Activated T-helper 1 cell treated with anti-CD3 and anti-CD28 coated beads, Interleukin-2, amount 50 U/mL, for 16 hours (primary cell): ENCODE data around the gene SLC7A10.
"Not testable (repeated sequence)": the region's sequence is repeated elsewhere in the genome, so short reads cannot be mapped to it uniquely, and the experiment has no call there.

ENCODE experiments used
- DNase-seq, 2 donors: peaks; one replicate each; pipeline ENCODE4 v3.0.0-alpha.2; 2020; ENCODE audit warnings: low read depth in 1 of 2, low spot score in 1 of 2

SLC7A10 gene

GRCh38 chr19:33203529-33203928 lies 22.1 kb downstream of the SLC7A10 start:
- DNase-seq, result no peak

DNA sequence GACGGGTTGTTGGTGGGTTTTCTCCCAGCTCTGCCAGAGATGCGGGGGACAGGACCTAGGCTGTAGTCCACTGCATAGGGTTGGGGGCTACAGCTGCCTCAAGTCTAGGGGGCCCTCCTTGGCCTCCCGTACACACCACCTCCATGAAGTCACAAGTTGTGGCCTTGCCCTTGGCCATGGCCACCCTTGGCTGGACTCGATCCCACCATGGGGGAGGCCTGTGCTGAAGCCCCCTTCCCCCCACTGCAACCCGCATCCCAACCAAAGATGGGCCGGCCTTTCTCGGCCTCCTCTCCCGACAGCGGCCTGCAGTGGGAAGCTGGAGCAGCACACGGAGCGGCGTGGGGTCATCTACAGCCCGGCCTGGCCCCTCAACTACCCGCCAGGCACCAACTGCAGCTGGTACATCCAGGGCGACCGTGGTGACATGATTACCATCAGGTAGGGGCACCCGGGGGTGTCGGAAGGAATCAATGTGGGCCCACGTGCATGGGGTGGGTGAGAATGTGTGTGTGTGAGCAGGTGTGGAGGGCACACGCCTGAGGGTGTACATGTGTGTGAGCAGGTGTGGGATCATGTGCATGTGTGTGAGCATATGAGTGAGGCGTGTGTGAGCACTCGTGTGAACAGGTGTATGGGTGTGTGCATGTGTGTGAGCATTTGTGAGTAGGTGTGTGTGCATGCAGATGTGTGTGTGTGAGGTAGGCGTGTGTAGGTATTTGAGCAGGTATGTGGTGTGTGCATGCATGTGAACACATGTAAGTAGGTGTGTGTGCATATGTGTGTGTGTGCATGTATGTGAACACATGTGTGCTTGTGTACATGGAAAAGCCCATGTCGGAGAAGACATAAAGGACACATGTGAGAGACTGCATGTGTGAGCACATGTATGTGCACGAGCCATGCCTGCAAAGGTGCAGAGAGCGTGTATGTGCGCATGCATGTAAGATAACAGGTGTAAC lies 22.8 kb downstream of the SLC7A10 start:
- no peak for DNase-seq

DNA sequence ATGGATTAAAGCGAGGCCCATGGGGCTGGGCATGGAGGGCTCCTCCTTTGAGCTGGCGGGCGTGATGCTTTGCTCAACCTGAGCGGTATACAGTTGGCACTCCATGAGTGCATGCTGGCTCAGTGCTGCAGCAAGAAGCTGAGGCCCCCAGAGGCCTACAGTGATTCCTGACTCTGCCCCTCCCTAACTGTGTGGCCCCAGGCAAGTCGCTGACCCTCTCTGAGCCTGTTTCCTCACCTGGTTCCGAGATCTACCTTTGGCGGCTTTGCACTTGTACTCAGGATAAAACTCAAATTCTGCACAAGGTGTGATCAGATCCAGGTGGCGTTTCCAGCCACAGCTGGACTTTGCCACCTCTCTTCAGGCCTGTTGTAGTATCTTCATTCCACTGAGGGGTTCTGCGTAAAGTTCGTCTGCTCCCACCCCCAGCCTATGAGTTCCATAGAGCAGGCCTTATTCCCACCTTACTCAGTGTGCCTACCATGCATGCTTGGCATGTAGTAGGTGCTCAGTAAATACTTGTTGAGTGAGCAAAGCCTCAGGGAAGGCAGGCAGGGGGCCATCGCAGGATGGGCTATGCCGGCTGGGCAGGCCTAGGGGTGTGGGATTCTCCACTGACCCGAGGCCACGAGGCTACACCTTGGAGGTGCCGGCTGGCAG lies 23.6 kb downstream of the SLC7A10 start:
- DNase-seq, result no peak

DNA sequence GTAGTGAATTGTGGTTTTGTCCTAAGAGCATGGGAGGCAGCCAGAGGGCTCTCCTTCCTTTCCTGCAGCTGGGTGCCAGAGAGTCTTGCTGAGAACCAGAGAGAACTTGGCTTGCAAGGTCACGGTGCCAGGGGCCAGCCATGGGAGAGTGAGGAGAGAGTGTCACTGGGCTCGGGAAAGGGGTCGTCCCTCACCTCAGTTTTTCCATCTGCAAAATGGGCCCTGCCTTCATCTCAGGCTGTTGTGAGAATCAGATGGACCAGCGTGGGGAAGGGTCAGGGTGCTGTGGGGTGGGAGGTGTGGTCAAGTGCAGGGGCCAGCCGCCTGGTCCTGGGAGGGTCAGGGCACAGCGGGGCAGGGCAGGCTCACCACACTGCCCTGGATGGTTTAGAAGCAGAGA lies 24.2 kb downstream of the SLC7A10 start:
- no peak for DNase-seq

DNA sequence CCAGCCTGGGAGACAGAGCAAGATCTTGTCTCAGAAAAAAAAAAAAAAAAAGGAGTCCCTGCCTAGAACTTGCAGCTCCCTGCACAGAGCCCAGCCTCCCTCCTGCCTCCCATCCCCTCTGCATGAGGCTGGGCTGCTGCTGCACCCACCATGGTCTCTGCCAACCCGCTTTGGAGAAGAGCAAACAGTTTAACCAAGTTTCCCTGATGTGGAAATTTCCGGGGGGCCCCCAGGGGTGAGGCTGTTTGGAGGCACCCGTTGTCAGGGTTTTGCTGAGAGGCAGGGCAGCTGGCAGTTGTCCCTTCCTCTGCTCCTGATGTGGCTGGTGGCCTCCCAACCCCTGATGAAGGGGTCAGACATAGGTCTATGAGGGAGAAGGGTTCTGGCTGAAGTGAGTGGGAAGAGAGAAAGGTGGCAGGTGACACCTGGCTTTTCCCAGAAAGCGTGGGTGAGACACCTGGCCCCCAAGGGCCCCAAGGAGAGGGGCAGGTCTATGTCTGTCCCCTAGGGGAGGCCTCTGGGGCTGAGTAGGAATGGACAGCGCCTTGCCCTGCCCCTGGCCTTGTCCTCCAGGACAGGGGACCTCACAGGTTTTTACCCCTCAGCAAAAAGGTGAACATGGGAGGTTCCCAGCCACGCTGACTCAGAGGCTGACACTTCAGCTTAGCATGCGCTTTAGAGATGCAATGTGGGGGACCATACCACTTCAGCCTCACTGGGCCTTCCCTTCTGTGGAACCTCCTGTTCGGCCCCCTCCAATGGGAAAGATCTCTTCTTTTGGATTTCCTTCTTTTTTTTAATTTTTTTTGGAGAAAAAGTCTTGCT lies 26.0 kb downstream of the SLC7A10 start:
- DNase-seq, result no peak

- no peak for DNase-seq
These were observed 27.5 kb downstream of the SLC7A10 start for GRCh38 chr19:33198169-33198568.

DNA sequence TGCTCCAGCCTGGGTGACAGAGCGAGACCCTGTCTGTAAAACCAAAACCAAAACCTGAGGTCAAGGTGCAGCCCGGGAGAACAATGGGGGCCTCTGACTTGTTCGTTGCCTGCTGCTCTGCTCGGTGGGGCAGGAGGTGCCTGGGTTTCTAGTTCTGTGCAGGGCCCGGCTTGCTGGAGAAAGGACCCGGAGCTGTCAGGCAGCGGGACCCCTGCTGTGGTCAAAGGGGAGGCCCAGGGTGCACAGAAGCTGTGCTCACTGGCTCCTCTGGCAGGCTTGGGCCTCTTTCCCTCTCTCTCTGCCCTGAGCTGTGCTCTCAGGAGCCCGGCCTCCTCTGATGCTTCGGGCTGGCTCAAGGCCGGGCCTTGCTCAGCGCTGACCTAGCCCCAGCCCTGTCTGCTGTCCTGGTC lies 28.1 kb downstream of the SLC7A10 start:
- no peak for DNase-seq

GRCh38 chr19:33196446-33197193 lies 29.0 kb downstream of the SLC7A10 start:
- DNase-seq, result no peak

- no peak for DNase-seq
These were observed 29.9 kb downstream of the SLC7A10 start for GRCh38 chr19:33195645-33196347.

DNA sequence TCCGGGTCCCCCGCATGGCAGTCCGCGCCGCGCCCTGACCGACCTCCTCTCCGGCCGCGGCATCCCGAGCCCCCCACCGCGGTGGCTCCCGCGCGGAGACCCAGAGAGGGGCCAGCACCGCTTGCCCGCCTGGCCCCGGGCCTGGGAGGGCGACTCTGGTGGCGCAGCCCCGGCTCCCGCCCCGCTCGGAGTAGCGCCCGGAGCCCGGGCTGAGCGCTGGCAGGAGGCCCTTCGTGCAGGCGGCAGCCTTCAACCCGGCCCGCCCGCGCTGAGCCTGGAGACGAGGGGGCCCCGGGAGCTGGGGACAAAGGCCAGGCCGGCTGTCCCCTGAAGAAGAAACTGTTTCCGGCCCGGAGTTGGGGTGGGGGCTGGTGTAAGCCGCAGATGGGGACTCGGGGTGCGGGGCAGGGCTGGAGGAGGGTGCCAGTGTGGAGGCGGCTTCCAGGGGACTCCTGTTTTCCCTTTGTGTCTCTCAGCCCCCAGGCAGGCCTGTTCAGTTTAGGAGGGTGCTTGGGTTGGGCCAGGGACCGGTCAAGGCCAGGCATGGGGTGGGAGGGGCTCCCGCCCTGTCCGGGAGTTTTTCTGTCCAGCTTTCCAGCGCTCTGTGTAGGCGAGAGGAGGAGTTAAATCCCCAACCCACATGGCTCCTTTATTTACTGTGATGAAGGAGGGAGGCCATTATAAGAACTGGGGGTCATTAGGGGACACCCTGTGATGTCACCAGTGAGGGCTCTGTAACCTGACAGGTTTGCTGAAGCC lies 30.6 kb downstream of the SLC7A10 start:
- no peak for DNase-seq

- DNase-seq, result no peak
These were observed 31.1 kb downstream of the SLC7A10 start for GRCh38 chr19:33194532-33194885.

DNA sequence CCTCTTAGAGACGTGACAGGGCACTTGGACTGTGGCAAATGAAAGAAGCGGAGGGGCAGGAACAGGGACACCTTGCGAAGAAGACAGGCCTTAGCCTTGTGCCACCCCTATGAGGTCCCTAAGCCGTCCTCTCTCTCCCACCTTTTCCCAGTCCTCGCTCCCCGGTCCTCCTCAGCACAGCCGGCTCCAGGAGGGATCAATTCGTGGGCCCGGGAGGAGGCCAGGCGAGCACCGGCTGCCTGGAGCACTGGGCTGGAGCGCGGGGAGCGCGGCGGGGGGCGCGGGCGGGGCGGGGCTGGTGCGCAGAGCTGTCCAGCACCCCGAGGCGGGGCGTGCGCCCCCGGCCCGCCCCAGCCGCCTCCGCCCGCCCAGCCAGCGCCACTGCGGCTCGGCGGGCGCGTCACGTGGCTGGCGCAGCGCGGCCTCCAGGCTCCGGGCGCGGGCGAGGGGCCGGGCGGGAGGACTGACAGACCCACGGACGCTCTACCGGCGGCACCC lies 31.7 kb downstream of the SLC7A10 start, which contains the start of gene LRP3:
TSS of gene LRP3 (plus strand) at position 466 of the 498 bp plus-strand sequence. CDS start 456 bp downstream, outside the sequence.
- DNase-seq, result no peak

- DNase-seq, result no peak
These were observed 32.3 kb downstream of the SLC7A10 start for GRCh38 chr19:33193269-33193864.

GRCh38 chr19:33192010-33192409 lies 33.6 kb downstream of the SLC7A10 start:
- no peak for DNase-seq

- no peak for DNase-seq
These were observed 34.1 kb downstream of the SLC7A10 start for GRCh38 chr19:33191501-33191900.

DNA sequence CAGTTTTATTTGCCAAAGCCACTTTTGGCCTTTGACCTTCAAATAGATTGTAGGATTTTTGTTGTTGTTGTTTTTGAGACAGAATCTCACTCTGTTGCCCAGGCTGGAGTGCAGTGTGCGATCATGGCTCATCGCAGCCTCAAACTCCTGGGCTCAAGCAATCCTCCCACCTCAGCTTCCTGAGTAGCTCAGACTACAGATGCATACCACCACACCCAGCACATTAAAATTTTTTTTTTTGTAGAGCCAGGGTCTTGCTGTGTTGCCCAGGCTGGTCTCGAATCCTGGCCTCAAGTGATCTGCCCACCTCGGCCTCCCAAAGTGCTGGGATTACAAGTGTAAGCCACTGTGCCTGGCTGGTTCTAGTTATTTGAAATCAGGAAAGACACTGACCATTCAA lies 34.6 kb downstream of the SLC7A10 start:
- DNase-seq, result not testable (repeated sequence)

DNA sequence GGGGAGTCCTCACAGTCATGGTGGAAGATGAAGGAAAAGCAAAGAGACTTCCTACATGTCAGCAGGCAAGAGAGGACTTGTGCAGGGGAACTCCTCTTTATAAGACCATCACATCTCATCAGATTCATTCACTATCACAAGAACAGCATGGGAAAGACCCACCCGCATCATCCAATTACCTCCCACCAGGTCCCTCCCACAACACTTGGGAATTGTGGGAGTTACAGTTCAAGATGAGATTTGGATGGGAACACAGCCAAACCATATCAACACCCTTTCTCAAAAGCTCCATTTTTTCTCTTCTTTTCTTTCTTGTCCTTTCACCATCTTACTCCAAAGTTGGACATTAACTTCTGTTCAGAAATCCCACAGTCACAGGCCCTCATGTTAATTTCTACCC lies 36.2 kb downstream of the SLC7A10 start:
- DNase-seq, result no peak

- no peak for DNase-seq
These were observed 38.5 kb downstream of the SLC7A10 start for GRCh38 chr19:33187183-33187540.
